GM18868 (cell line): ENCODE measurements around the gene ZNF575.
A peak's percentile ranks its signal among the peaks of the same experiment; 100 is the strongest.

ENCODE experiments used
- ATAC-seq: cut with Tn5 transposase; IDR thresholded peaks from one replicate; pipeline ENCODE4 v1.9.1; 2021; ENCODE audit warnings: mild to moderate bottlenecking, moderate library complexity; ENCODE audit not compliant: unreplicated experiment

Gene ZNF575

GRCh38 chr19:43570174-43570791 is 37.3 kb downstream of the ZNF575 start:
- ATAC-seq: no peak

- no peak for ATAC-seq
These were observed 39.2 kb downstream of the ZNF575 start for GRCh38 chr19:43572171-43572588.

- ATAC-seq: no peak
These were observed 41.6 kb downstream of the ZNF575 start for GRCh38 chr19:43574424-43575155.

- ATAC-seq: peak; percentile 95
These were observed 42.4 kb downstream of the ZNF575 start, which contains the start of the genes PINLYP and XRCC1 for GRCh38 chr19:43575156-43575950. Gene PINLYP, plus strand, starts transcription at chr19:43575801. Its CDS starts 1,391 bp downstream, at chr19:43577192. Gene XRCC1, minus strand, starts transcription at chr19:43575527. Its CDS starts 69 bp downstream, at chr19:43575458.

GRCh38 chr19:43575955-43576878 is 43.2 kb downstream of the ZNF575 start:
- no peak for ATAC-seq

GRCh38 chr19:43578787-43579186 is 45.8 kb downstream of the ZNF575 start:
- no peak for ATAC-seq

GRCh38 chr19:43581467-43581866 is 48.5 kb downstream of the ZNF575 start:
- ATAC-seq: no peak

GRCh38 chr19:43582495-43582894 is 49.5 kb downstream of the ZNF575 start:
- ATAC-seq: no peak

GRCh38 chr19:43584484-43584883 is 51.5 kb downstream of the ZNF575 start:
- ATAC-seq: no peak
